Lower leg skin (tissue), 4 donors: Measurements from ENCODE around the gene GREM1. TPM values are rescaled to one million over a fixed set of nuclear protein-coding genes. Genes with fewer than 3 reads are reported as not detected.

Source experiments
- DNase-seq, 2 donors: peaks; one replicate each; pipeline ENCODE4 v3.0.0-alpha.2; 2019; ENCODE audit warnings: low spot score in 2 of 2
- H3K4me3 ChIP-seq: fragments of 200-600 bp; sonication (generic); 2 replicates; pipeline ENCODE4 v1.5.1; 2017; ENCODE audit warnings: mild to moderate bottlenecking, low read depth; ENCODE audit not compliant: poor library complexity, severe bottlenecking
- POLR2A ChIP-seq, 2 donors: fragments of 450-650 bp; IDR thresholded peaks; one replicate each; pipeline ENCODE4 v1.6.1; 2016 to 2017; ENCODE audit warnings: antibody characterized with exemption in 2 of 2, mild to moderate bottlenecking in 1 of 2, moderate library complexity in 1 of 2
- WGBS, 2 donors: methylation state at CpG; one replicate each; pipeline ENCODE4 v1.1.5; 2018; 5-methylcytosine and 5-hydroxymethylcytosine counted together
- intact Hi-C: fragments of 100-400 bp; cut with DNase I; formaldehyde crosslinking; loops from one replicate; pipeline ENCODE4 v1.15.0; 2023; ENCODE audit warnings: low total_unique reads
- total RNA-seq, 4 donors: library from RNA; depleted of rRNA; stranded (reverse); fragments of >200 nt; gene quantifications; one replicate each; pipeline ENCODE4 v1.1.0, GENCODE V29; 2016
- TF ChIP-seq, protein P1 (sequence below), 3 donors: fragments of 450-650 bp; IDR thresholded peaks; one replicate each; pipeline ENCODE4 v1.5.1; 2016; ENCODE audit warnings: antibody characterized with exemption in 3 of 3, mild to moderate bottlenecking in 3 of 3, moderate library complexity in 2 of 3

Gene GREM1
- total RNA-seq, 4 donors from 2014 or later = 1.2 to 5.5 (median 2.4) TPM

DNA sequence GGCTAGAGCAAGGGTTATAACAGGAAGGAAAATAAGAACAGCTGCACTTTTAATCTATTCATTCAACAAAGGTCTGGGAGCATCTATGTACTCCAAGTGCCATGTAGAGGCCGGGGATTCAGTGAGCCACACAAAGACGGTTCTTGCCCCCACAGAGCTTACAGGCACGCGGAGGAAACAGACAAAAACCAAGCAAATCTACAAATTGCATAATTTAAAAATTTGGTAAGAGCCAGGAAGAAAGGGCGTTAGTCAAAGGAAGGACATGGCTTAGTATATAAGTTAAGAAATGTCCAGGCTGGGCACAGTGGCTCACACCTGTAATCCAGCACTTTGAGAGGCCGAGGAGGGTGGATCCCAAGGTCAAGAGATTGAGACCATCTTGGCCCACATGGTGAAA is 10.4 kb upstream of the GREM1 start:
- DNase-seq = no peak
- WGBS, 2 donors = 65 to 71% methylated on average over 6 of the region's 6 CpGs

DNA sequence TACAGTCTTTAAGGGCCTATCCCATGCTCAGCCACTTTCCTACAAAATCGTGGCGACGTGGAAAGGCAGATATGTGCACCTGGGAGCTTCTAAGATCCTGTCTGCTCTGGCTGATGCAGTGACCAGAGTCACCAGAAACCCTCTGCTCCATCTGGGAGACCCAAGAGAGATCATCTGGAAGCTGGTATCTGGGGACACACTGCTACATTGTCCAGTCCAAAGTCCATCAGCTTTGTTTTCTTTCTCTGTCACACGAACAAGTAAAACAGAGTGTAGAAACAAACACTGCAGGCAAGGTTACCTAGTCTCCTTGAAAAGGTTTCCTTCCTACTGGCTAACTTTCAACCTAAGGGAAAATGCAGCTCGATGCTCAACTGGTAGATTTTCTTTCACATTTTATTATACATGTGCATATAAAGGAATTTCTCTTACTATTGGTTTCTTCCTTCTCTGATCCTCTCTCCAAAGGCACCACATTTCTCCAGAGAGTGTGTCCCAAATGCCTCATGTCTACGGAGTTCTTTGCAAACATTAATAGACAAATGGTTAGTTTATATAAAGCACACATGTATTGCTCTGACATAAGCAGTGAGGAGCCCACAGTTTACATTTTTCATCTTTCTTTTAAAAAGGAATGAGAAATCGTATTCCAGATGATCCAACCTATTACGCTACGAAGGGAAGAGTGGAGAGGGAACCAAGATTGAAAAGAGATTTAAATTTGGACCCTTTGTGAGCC is 8.3 kb upstream of the GREM1 start:
- WGBS, 2 donors = 88 to 89% methylated on average over 9 of the region's 9 CpGs
- no peak overlapping the region for H3K4me3 ChIP-seq
- intact Hi-C loops = no loop called here

More for the DNA sequence above, 10.4 kb upstream of the GREM1 start:
- intact Hi-C loops = no loop called here
- no peak overlapping the region for H3K4me3 ChIP-seq
- no peak for TF ChIP-seq POLR2A (IDR thresholded peaks at IDR 0.05)
- TF ChIP-seq, protein P1, sequence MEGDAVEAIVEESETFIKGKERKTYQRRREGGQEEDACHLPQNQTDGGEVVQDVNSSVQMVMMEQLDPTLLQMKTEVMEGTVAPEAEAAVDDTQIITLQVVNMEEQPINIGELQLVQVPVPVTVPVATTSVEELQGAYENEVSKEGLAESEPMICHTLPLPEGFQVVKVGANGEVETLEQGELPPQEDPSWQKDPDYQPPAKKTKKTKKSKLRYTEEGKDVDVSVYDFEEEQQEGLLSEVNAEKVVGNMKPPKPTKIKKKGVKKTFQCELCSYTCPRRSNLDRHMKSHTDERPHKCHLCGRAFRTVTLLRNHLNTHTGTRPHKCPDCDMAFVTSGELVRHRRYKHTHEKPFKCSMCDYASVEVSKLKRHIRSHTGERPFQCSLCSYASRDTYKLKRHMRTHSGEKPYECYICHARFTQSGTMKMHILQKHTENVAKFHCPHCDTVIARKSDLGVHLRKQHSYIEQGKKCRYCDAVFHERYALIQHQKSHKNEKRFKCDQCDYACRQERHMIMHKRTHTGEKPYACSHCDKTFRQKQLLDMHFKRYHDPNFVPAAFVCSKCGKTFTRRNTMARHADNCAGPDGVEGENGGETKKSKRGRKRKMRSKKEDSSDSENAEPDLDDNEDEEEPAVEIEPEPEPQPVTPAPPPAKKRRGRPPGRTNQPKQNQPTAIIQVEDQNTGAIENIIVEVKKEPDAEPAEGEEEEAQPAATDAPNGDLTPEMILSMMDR (IDR thresholded peaks at IDR 0.05) = no peak

DNA sequence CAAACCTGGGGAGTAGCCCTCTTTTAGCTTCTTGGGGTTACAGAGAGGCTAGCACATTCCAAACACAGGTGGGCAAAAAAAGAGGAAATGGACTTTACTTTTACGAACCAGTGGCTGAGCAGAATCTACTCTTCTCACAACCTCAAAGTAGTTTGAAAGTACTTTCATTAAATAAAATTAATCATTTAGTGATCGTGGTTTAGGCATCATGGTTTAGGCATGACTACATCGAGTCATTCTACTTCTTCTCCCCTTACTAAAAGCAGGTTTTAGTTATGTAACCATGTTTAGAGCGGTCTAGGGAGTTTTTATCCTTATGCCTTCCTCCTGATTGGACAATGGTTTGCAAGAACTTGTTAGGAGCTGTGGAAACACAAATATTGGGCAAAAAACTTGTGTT is 2.5 kb upstream of the GREM1 start:
- DNase-seq = no peak
- intact Hi-C loops = no loop called here
- 65 to 79% methylated on average over 4 of the region's 4 CpGs for WGBS, 2 donors
- no peak overlapping the region for H3K4me3 ChIP-seq
- TF ChIP-seq POLR2A (IDR thresholded peaks at IDR 0.05) = no peak
- TF ChIP-seq, protein P1 (IDR thresholded peaks at IDR 0.05) = no peak

More for the DNA sequence above, 8.3 kb upstream of the GREM1 start:
- TF ChIP-seq POLR2A (IDR thresholded peaks at IDR 0.05) = no peak
- TF ChIP-seq, protein P1 (IDR thresholded peaks at IDR 0.05) = no peak
- no peak for DNase-seq

- intact Hi-C loops = no loop called here
- DNase-seq = no peak
- WGBS, 2 donors = 42 to 56% methylated on average over 13 of the region's 13 CpGs
- TF ChIP-seq, protein P1 (IDR thresholded peaks at IDR 0.05) = no peak
- TF ChIP-seq POLR2A (IDR thresholded peaks at IDR 0.05) = no peak
- no peak overlapping the region for H3K4me3 ChIP-seq
Observed at GRCh38 chr15:32716216-32716914, 1.4 kb upstream of the GREM1 start.

DNA sequence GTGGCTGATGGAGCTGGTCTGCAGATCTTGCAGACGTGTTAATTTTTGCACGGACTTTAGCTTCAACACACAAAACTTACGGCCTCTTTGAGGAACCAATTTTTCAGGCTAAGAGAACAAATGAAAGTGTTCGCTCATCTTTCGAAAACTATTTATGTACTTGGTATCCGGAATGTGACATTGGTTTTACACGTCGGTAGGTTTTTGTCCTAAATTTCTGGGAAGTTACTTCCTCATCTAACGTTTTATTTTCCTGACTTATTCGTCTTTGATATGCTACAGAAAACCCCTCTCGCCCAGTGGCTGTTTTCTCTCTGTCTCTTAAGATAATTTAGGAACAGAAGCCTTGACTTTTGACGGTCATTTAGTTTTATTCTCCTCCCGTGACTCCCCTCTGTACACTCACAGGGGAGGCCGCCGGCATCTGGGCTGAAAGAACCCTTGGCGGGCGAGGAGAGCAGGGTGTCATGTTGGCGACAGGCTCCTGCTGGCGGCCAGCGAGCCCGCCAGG is 834 bp upstream of the GREM1 start:
- no peak for DNase-seq
- H3K4me3 ChIP-seq = no peak overlapping the region
- intact Hi-C loops = no loop called here
- no peak for TF ChIP-seq POLR2A (IDR thresholded peaks at IDR 0.05)
- TF ChIP-seq, protein P1 (IDR thresholded peaks at IDR 0.05) = no peak
- 18 to 27% methylated on average over 21 of the region's 21 CpGs for WGBS, 2 donors
